Measurements from ENCODE around the gene BOLA3. TPM values are rescaled to one million over a fixed set of nuclear protein-coding genes. Genes with fewer than 3 reads are reported as not detected.
"Not testable (repeated sequence)": the region's sequence is repeated elsewhere in the genome, so short reads cannot be mapped to it uniquely, and the experiment has no call there.

The BOLA3 gene
- total RNA-seq, 1 donor from 2014 or later: 18.8 TPM

DNA sequence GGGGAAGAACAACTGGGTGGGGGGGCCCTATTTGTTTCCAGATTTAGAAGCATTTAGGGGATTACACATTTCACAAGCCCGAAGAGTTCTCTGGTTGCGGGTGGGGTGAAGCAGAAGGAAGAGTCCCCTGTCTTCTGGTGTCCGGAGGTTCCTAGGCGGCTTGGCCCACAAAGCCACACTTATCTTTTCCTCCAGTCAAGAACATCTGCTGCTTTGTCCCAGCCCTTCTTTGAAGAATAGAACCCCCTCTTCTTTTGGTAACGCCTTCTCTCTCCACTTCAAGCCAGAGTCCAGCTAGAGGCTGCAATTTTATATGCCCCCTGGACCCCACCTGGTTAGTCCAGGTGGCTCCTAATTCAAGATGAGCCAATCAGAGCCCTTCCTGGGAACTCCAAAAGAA lies 15.8 kb downstream of the BOLA3 start:
- POLR2A ChIA-PET: no interaction called here
- Mint-ChIP-seq H3K27ac (no peak overlapping the region), H3K4me3 (no peak overlapping the region), H3K9me3 (no peaks in the 10 kb centered on the region), H3K4me1 (no peaks in the 10 kb centered on the region), H3K36me3 (ENCODE audit: low read depth) (peaks cover 18% of the 10 kb centered on the region), H3K27me3 (no peaks in the 10 kb centered on the region)
- CTCF ChIA-PET: no interaction called here
- intact Hi-C loops (cut with micrococcal nuclease): no loop called here
- TF ChIP-seq, protein P1, sequence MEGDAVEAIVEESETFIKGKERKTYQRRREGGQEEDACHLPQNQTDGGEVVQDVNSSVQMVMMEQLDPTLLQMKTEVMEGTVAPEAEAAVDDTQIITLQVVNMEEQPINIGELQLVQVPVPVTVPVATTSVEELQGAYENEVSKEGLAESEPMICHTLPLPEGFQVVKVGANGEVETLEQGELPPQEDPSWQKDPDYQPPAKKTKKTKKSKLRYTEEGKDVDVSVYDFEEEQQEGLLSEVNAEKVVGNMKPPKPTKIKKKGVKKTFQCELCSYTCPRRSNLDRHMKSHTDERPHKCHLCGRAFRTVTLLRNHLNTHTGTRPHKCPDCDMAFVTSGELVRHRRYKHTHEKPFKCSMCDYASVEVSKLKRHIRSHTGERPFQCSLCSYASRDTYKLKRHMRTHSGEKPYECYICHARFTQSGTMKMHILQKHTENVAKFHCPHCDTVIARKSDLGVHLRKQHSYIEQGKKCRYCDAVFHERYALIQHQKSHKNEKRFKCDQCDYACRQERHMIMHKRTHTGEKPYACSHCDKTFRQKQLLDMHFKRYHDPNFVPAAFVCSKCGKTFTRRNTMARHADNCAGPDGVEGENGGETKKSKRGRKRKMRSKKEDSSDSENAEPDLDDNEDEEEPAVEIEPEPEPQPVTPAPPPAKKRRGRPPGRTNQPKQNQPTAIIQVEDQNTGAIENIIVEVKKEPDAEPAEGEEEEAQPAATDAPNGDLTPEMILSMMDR (IDR thresholded peaks at IDR 0.05): no peak
- ATAC-seq (ENCODE audit: low read depth): no peak
- no peak for DNase-seq

DNA sequence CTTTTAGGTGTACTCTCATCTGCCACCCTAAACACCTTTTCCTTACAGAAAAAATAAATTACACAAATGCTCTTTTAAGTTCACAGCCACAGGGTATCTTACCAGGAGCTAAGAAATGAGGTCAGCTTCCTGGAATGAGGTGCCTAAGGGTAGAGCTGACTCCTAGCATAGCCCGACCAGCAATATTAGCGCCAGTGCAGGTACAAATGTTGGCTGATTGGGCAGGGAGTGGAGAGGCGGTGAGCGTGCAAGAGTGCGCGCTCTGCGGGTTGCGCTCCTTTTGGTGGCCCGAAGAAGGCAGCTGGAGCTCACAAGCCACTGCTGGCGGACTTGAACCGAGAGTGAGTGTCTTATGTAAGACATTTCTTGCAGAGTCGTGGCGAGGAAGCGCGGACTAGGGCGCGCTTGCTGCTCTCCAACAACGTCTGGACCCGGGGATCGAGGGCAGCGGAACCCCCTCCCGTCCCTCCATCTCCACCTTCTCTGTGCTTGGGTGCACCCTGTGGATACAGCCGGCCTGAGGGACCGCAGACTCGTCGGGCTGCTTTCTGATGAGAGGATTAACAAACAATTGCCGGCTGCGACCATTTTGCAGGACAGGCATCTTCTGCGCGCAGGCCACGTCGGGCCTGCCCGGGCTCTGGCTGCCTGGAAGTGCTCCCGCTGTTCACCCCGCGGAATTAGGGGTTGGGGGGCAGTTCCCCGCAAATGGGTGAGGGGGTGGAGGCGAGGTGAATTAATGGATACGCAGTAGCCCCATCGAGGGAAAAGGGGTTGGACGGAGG lies 17.3 kb downstream of the BOLA3 start:
- ChIA-PET POLR2A (no interaction called here), CTCF (no interaction called here)
- Mint-ChIP-seq H3K4me3 (no peak overlapping the region), H3K9me3 (no peaks in the 10 kb centered on the region), H3K4me1 (no peaks in the 10 kb centered on the region), H3K36me3 (ENCODE audit: low read depth) (peaks cover 18% of the 10 kb centered on the region), H3K27me3 (no peaks in the 10 kb centered on the region), H3K27ac (no peak overlapping the region)
- TF ChIP-seq, protein P1 (IDR thresholded peaks at IDR 0.05): no peak
- ATAC-seq (ENCODE audit: low read depth) (no peak), DNase-seq (no peak)
- intact Hi-C loops (cut with micrococcal nuclease): no loop called here

DNA sequence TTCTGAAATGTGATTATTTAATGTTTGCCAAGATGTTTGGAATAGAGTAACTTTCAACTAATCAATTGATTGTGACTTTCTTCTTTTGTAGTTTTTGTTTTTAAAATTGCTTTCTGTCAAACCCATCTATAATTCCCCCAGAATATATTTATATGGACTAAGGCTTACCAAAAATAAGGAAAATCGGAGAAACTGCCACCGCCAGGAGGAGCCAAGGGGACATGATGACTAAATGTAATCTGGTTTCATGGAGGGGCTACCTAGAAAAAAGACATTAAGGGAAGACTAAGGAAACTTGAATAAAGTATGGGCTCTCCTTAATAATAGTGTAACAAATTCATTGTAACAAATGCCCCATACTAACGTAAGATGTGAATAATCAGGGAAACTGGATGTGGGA lies 19.5 kb downstream of the BOLA3 start:
- no peak for ATAC-seq (ENCODE audit: low read depth)
- DNase-seq: no peak
- Mint-ChIP-seq H3K9me3 (no peaks in the 10 kb centered on the region), H3K36me3 (ENCODE audit: low read depth) (peaks cover 2% of the 10 kb centered on the region), H3K27me3 (no peaks in the 10 kb centered on the region), H3K4me3 (no peak overlapping the region), H3K27ac (no peak overlapping the region), H3K4me1 (no peaks in the 10 kb centered on the region)
- TF ChIP-seq, protein P1 (IDR thresholded peaks at IDR 0.05): no peak
- POLR2A ChIA-PET: no interaction called here
- CTCF ChIA-PET: no interaction called here
- intact Hi-C loops (cut with micrococcal nuclease): no loop called here

DNA sequence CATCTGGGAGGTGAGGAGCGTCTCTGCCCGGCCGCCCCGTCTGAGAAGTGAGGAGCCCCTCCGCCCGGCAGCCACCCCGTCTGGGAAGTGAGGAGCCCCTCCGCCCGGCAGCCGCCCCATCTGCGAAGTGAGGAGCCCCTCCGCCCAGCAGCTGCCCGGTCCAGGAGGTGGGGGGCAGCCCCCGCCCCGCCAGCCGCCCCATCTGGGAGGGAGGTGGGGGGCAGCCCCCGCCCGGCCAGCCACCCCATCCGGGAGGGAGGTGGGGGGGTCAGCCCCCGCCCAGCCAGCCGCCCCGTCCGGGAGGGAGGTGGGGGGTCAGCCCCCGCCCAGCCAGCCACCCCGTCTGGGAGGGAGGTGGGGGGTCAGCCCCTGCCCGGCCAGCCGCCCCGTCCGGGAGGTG lies 23.8 kb downstream of the BOLA3 start:
- intact Hi-C loops (cut with micrococcal nuclease): loop anchor here (5.0 kb wide), 1 partner anchor 122 kb away; no protein-coding TSS in a partner anchor
- H3K27ac Mint-ChIP-seq; CTCF ChIA-PET; H3K4me3 Mint-ChIP-seq; POLR2A ChIA-PET; DNase-seq; H3K4me1 Mint-ChIP-seq; H3K36me3 Mint-ChIP-seq (ENCODE audit: low read depth); ATAC-seq (ENCODE audit: low read depth); H3K27me3 Mint-ChIP-seq; H3K9me3 Mint-ChIP-seq: not testable (repeated sequence)

DNA sequence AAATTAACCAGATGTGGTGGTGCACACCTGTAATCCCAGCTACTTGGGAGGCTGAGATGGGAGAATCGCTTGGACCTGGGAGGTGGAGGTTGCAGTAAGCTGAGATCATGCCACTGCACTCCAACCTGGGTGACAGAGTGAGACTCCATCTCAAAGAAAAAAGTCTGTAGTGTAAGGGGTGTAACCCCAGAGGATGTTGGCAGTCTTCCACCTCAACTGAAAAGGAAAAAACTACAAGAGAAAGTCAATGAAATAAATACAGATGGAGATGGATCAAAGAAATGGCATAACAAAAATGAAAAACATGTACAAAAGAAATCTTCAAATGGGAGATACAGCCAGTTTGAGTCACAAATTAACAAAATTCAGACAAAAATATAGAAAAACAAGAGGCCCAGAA lies 25.9 kb downstream of the BOLA3 start:
- ChIA-PET POLR2A (interaction anchor here (0.6 to 2.3 kb wide), 2 partner anchors 57 to 74 kb away, joined by 4 to 17 read pairs; partner anchors contain the start of gene MOB1A), CTCF (interaction anchor here (1.3 to 2.3 kb wide), 4 partner anchors 26 to 410 kb away, joined by 3 to 12 read pairs (median 4); partner anchors contain the start of gene BOLA3)
- not testable (repeated sequence) for H3K27ac Mint-ChIP-seq; DNase-seq; H3K4me3 Mint-ChIP-seq; H3K27me3 Mint-ChIP-seq; H3K36me3 Mint-ChIP-seq (ENCODE audit: low read depth); H3K4me1 Mint-ChIP-seq; ATAC-seq (ENCODE audit: low read depth); H3K9me3 Mint-ChIP-seq
- intact Hi-C loops (cut with micrococcal nuclease): loop anchor here (2.0 to 5.0 kb wide), 2 partner anchors 77 to 120 kb away; partner anchors contain the start of gene MTHFD2

Measured in activated B cell treated with CpG ODN at 0.5 μM for 24 hours (primary cell).